ENCODE data around the gene CATSPERD.
"Not testable (repeated sequence)": the region's sequence is repeated elsewhere in the genome, so short reads cannot be mapped to it uniquely, and the experiment has no call there.

CATSPERD gene

DNA sequence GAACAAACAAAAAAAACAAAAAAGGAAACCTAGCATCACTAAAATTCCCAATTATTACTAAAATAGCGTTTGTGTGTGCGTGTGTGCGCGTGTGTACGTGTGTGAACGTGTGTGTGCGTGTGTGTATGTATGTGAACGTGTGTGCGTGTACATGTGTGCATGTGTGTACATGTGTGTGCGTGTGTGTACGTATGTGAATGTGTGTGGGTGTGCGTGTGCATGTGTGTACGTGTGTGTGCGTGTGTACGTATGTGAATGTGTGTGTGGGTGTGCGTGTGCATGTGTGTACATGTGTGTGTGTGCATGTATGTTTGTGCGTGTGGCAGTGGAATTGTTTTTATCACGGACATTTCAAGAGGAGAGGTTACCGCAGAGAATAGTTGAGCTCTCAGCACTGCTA is 21.6 kb downstream of the CATSPERD start:
- no peak for DNase-seq (ENCODE audit: low read depth in 2 of 2)

DNA sequence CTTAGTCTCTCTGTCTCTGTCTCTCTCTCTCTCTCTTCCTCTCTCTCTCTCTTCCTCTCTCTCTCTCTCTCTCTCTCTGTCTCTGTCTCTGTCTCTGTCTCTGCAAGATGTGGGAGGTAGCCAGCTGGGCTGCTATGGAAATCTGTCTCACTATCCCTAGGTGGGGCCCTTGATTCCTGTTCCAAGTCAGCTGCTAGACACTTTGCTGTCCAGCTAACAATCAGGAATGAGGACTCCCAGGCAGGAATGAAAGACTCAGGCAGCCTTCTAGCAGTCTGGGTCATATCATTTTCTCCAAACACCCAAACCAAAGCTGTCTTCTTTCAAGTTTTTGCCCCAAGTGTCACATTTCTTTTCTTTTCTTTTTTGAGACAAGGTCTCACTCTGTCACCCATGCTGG is 23.2 kb downstream of the CATSPERD start:
- no peak for DNase-seq (ENCODE audit: low read depth in 2 of 2)

DNA sequence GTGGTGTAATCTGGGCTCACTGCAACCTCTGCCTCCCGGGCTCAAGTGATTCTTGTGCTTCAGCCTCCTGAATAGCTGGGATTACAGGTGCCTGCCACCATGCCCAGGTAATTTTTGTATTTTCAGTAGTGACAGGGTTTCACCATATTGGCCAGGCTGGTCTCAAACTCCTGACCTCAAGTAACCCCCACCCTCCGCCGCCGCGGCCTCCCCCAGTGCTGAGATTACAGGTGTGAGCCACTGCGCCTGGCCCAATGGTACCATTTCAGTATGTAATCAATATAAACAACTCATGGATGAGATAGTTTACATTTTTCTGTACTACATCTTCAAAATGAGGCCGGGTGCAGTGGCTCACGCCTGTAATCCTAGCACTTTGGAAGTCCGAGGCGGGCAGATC is 24.6 kb downstream of the CATSPERD start:
- not testable (repeated sequence) for DNase-seq (ENCODE audit: low read depth in 2 of 2)

DNA sequence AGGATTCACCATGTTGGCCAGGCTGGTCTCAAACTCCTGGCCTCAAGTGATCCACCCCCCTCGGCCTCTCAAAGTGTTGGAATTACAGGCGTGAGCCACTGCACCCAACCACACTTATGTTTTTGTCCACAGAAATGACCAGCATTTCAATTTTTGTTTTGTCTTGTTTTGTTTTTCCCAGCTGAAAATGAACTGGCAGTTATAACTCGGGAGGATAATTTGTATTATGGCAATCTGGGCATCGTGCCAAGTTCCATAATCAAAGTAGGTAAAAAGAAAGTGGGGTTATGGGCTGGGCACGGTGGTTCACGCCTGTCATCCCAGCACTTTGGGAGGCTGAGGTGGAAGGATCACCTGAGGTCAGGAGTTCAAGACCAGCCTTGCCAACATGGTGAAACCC is 28.5 kb downstream of the CATSPERD start:
- not testable (repeated sequence) for DNase-seq (ENCODE audit: low read depth in 2 of 2)

DNA sequence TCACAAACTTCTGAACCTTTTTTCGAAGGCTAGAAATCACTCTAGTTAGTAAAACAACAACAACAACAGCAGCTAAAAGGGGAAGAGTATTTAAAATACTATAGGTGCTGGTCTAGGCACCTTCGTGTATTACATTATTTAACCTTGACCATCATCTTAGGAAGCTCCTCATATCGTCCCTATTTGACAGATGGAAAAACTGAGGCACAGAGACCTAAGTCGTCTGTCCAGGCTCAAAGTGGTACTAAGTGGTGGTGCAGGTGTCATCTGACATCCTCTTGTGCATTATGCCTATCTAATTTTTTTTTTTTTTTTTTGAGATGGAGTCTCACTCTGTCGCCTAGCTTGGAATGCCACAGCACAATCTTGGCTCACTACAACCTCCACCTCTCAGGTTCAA is 29.1 kb downstream of the CATSPERD start:
- DNase-seq (ENCODE audit: low read depth in 2 of 2) = no peak

DNA sequence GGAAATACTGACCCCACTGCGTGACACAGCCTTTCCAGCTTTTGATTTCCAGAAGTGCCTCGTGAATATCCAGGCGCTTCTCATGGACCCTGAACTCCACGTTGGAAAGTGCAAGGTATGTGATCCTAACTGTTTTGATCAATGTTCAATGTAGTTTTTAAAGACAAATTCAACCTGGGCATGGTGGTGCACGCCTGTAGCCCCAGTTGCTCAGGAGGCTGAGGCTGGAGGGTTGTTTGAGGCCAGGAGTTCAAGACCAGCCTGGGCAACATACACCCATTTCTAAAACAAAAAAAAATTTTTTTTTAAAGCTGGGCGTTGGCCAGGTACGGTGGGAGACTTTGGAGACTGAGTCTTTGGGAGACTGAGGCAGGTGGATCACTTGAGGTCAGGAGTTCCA is 31.3 kb downstream of the CATSPERD start:
- no peak for DNase-seq (ENCODE audit: low read depth in 2 of 2)

DNA sequence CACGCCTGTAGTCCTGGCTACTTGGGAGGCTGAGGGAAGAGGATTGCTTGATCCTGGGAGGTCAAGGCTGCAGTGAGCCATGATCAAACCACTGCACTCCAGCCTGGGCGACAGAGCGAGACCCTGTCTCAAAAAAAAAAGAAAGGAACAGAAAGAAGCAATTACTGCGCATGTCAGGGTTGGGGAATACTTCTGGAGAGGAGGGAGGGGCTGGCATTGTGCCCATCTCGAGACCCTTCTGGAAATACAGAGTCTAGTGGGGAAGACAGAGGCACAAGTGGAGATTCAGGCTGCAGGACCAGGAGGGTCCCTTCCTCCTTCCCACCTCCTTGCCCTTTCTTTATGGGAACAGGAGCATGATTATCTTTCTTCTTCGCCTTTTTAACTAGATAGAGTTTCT is 33.3 kb downstream of the CATSPERD start:
- DNase-seq (ENCODE audit: low read depth in 2 of 2) = no peak

DNA sequence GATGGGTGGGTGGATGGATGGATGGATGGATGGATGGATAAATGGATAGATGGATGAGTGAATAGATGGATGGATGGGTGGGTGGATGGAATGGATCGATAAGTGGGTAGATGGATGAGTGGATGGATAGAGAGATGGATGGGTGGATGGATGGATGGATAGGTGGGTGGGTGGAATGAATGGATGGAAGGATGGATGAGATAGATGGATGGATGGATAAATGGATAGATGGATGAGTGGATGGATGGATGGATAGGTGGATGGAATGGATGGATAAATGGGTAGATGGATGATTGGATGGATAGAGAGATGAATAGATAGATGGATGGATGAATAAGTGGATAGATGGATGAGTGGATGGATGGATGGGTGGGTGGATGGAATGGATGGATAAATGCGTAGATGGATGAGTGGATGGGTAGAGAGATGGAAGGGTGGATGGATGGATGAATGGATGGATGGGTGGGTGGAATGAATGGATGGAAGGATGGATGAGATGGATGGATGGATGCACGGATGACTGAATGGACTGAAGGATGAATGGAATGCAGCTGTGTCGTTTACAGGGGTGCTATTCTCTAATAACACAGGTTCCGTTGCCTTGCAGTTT is 42.3 kb downstream of the CATSPERD start:
- DNase-seq (ENCODE audit: low read depth in 2 of 2) = no peak

DNA sequence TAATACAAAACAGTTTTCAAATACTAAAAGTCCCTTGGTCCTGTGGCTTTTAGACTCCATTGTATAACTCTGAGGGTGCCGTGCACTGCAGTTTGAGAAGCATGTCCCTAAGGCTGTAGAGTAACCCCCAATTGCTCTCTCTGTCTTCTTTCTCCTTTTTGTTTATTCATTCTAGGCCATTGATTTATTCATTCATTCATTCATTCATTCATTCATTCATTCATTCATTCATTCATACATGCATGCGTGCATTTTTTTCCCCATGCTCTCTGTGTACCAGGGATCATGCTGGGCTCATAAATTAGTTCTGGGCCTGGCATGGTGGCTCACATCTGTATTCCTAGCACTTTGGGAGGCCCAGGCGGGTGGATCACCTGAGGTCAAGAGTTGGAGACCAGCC is 44.8 kb downstream of the CATSPERD start:
- DNase-seq (ENCODE audit: low read depth in 2 of 2) = no peak

DNA sequence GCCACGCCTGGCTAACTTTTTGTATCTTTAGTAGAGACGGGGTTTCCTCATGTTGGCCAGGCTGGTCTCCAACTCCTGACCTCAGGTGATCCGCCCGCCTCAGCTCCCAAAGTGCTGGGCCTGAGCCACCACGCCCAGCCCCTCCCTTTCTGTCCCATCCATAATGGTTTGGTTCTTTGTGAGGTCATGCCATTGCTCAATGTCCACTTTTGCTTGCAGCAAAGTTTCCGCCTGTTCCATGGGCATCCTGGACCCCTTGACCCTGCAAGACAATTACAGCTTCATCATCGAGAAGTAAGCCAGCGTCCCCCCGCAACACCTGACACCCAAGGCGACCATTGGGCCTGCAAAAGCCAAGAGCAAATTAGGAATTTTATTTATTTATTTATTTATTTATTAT is 47.5 kb downstream of the CATSPERD start:
- no peak for DNase-seq (ENCODE audit: low read depth in 2 of 2)

DNA sequence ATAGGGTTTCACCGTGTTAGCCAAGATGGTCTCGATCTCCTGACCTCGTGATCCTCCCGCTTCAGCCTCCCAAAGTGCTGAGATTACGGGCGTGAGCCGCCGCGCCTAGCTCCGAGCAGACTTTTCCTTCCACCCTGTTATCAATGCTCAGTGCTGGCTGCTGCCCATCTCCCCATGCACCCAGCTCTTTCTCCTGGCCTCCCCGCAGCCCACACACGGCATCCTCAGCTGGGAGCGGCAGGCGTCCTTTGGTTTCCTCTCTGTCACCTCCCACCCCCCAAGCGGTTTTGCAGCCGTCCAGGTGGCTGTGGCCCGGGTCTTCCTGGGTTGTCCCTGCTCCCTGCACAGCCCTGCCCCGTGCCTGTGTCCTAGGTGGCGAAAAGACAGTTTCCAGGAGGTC is 52.0 kb downstream of the CATSPERD start:
- no peak for DNase-seq (ENCODE audit: low read depth in 2 of 2)

DNA sequence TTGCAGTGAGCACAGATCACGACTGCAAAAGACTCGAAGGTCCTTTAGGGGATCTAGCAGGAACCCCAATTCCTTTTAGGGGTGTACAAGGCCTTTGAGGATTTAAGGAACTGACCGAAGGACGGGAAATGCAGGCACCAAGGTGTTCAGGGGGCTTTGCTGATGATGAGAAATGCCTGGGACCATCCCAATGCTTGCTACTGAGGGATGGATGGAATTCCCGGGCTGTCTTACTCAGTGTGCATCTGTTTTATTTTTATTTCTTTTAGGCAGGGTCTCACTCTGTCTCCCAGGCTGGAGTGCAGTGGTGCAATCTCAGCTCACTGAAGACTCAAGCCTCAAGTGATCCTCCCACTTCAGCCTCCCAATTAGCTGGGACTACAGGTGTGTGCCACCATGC is 52.8 kb downstream of the CATSPERD start:
- DNase-seq (ENCODE audit: low read depth in 2 of 2) = no peak

DNA sequence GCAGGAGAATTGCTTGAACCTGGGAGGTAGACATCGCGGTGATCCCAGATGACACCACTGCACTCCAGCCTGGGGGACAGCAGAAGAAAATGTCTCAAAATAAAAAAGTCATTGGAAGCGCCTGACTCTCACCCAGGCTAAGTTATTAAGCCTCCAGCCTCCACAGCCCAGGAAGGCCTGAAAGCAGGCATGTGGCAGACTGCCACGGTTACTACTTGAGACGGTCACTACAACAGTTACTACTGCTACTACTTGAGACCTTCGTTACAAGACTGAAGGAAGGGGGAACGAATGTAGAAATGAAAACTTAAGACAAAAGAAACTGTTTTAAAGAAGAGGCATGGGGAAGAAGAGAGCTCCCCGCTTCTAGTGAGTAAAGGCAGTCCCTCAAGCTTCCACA is 54.5 kb downstream of the CATSPERD start:
- no peak for DNase-seq (ENCODE audit: low read depth in 2 of 2)

DNA sequence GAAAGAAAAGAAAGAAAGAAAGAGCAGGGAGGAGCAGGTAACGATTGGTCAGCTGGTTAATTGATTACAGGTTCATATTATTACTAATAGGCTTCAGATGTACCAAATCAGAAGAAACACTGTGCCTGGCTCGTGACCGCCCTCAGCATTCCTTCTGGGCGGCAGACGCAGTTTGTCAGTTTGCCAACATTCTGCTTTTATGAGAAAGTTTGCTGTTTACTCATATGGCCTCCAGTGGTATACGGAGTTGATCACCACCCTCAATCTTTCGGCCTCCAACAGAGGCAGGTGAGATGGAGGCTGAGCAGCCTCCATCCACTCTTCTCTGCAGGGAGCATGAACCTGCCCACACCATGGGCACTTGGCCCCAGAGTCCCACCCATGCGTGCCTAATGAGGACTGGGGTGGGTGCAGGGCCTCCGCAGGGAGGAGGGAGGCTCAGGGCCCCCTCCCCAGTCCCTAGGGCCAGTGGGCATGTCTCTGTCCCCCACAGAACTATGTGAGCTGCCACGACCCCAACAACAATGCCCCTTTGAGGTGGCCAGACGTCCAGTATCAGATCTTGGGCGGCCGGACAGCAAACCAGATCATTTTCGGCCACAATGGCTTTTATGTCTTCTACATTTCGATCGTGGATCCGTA is 55.4 kb downstream of the CATSPERD start:
- DNase-seq (ENCODE audit: low read depth in 2 of 2) = no peak

DNA sequence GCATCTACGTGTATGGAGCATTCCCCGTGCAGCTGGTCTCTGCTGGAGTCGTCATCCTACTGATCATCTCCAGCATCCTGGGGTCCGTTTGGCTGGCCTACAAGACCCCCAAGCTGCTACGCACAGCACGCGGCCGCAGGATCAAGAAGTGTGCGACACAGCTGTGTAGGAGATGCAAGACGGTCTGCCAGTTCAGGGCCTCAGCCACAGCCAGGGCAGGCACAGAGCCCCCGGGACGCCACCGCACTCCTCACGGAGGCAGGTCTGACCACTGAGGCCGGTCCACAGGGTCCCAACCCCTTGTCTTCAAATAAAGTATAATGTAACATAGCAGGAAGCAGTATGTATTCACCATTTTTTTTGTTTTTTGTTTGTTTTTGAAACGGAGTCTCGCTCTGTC is 58.0 kb downstream of the CATSPERD start:
- no peak for DNase-seq (ENCODE audit: low read depth in 2 of 2)

DNA sequence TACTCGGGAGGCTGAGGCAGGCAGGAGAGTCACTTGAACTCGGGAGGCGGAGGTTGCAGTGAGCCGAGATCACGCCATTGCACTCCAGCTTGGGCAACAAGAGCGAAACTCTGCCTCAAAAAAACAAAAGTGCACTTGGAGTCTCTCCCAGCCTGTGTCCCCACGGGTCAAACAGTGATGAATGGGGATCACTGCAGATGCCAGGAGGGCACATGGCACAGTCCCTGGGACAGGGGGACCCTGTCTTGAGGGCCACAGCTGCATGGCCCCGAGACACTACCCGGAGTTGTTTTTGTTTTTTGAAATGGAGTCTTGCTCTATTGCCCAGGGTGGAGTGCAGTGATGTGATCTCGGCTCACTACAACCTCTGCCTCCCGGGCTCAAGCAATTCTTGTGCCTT is 60.5 kb downstream of the CATSPERD start:
- not testable (repeated sequence) for DNase-seq (ENCODE audit: low read depth in 2 of 2)

DNA sequence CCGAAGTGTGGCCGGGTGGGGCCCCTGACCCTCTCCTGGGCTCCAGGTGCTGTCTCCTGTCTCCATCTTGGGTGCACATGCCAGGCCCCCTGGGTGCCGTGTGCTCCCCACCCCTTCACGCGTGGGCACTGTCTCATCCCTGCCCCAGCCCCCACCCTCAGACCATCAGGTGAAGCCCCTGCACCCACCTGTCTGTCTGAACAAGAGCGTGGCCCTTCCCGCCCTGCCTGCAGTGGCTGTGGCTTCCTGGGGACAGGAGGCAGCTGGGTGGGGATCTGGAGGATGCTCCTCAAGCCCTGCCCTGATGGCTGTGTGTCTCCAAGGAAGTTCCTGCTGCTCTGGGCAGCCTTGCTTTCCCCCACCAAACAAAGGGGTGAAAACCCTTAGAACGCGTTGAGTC is 61.9 kb downstream of the CATSPERD start:
- no peak for DNase-seq (ENCODE audit: low read depth in 2 of 2)

DNA sequence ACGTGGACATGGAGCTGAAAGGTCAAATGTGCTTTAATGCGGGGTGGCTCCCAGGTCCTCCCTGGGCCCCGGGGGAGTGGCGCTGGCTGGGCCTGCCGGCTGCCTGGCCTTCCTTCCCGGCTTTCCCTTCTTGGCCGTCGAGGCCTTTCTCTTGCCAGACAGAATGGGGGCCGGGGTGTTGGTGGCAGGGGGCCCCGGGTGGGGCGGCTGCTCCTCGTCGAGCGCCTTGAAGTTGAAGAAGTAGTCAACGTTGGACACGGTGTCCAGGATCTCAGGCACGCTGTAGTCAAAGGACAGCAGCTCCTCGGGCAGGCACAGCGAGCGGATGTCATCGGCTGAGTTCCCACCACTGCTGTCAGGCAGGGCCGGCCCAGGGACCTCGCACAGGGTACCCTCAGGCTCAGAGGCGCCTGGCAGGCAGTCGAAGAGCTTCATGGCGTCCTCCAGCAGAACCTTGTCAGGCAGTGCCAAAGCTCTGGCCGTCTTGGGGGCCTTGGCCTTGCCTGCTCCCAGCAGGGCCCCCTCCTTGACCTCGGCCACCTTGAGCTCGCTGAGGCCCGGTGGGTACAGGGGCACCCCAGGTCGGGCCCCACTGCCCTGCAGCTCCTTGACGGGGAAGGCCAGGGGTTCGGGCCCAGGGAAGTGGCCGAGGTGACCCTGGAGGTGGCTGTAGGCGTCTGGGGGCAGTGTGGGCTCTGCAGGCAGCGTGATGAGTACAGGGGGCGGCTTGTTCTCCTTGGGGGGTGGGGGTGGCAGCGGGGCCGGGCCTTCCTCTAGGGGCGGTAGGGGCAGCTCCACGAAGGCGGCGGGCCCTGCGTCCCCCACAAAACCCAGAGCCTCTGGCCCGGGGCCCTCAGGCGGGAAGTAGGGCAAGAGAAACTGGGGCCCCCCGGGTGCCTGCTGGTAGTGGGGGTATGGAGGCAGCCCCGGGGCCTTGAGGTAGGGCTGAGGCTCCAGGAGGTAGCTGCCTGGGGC is 62.8 kb downstream of the CATSPERD start:
- no peak for DNase-seq (ENCODE audit: low read depth in 2 of 2)

DNA sequence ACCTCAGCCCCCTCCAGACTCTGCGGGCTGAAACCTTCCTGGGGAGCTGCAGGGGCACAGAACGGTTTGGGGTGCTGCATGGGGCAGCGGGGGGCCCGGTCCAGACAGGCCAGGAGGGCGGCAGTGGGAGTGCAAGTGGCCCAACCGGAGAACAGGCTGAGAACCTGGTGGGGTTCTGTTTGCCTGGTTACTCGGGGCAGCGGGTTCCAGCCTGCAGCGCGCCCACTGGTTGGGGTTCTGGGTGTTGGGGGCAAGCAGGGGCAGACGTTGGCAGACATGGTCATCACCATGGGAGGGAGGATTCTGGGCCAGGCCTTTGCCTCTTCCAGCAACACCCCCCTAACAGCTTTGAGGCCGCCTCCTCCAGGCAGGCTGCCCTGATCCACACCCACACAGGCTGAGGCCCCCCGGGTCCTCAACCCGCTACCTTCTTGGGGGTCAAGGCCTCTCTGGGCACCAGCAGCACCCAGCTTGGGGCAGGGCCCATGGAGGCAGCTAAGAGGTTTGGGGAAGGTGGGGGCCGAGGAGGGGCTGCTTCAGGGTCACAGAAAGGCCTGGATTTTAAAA is 64.2 kb downstream of the CATSPERD start, which contains the start of gene PRR22:
Gene PRR22 (minus strand): TSS at position 166 of the 567 bp plus-strand sequence. CDS start 86 bp downstream, at position 80.
- no peak for DNase-seq (ENCODE audit: low read depth in 2 of 2)

DNA sequence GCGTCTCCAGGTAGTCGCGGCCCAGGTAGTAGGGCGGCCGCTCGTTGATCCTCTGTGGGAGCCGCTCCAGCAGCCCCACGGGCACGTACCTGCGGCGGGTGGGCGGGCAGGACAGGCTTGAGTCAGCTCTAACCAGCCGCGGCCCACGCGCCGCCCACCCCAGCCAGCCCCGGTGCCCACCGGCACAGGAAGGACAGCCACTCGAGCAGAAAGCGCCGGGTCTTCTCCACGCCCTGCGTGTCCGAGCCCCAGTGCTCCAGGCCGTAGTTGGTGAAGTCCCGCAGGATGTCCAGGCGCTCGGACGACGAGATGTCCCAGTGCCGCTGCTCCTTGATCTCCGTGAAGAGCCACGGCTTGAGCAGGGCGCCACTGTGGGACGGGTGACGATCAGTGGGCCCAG is 65.0 kb downstream of the CATSPERD start:
- no peak for DNase-seq (ENCODE audit: low read depth in 2 of 2)

DNA sequence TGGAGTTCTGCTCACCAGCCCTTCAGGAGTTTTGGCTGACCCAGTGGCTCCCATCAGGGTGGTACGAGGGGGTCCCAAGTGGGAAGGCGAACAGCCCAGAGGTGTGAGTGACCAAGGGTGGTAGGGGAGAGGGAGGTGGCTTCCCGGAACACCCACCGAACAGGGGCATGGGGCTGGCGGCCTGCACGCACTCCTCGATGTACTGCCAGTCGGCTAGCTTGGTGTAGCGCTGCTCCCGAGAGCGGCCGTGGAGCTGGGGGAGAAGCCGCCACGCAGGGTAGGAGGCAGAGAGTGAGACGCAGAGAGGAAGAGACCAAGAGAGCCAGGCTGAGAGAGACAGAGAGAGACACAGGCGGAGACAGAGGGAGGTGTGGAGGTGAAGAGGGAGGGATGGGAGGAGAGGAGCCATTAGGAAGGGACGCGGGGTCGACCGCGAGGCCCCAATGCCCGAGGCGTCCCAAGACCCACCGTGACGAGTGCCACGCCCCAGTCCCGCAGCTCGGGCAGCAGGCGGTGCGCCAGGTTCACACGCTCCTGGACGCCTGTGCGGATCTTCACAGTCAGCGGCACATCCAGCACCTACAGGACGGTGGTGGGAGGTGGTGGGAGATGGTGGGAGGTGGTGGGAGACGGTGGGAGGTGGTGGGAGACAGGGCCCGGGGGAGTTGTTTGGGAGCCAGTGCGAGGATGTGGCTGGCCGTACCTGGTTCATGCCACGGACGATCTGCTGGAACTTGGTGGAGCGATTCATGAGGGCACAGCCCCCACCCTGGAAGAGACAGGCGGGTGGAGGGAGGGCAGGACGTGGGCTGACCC is 66.4 kb downstream of the CATSPERD start:
- DNase-seq (ENCODE audit: low read depth in 2 of 2) = no peak

Measured in stimulated activated CD4-positive, alpha-beta T cell treated with anti-CD3 and anti-CD28 coated beads, Interleukin-1b, Interleukin-23, amount 100 ng/mL, for 1 hour (primary cell).